Osteoblast (primary cell): ENCODE data around the gene BBLN. TPM values are rescaled to one million over a fixed set of nuclear protein-coding genes. Genes with fewer than 3 reads are reported as not detected.

Source experiments
- DNase-seq: peaks from one replicate; pipeline ENCODE4 v3.0.0; 2011; ENCODE audit warnings: low spot score, mixed read lengths; ENCODE audit not compliant: insufficient read length; ENCODE audit errors: missing footprints
- H2AFZ ChIP-seq: 2 replicates; pipeline ENCODE4 v1.6.0; 2011; ENCODE audit warnings: mild to moderate bottlenecking, low read length
- H3K27ac ChIP-seq: 2 replicates; pipeline ENCODE4 v1.5.1; 2011; ENCODE audit warnings: mild to moderate bottlenecking, low read depth, low read length, moderate library complexity
- H3K27me3 ChIP-seq: 2 replicates; pipeline ENCODE4 v1.6.0; 2012; ENCODE audit warnings: mild to moderate bottlenecking, control low read depth, inconsistent platforms, low read length, moderate library complexity; ENCODE audit not compliant: insufficient read depth
- H3K36me3 ChIP-seq: 2 replicates; pipeline ENCODE4 v1.5.1; 2011; ENCODE audit warnings: mild to moderate bottlenecking, low read length, control low read depth, moderate library complexity; ENCODE audit not compliant: insufficient read depth
- H3K4me1 ChIP-seq: 2 replicates; pipeline ENCODE4 v1.5.1; 2011; ENCODE audit warnings: mild to moderate bottlenecking, low read length, control low read depth, moderate library complexity; ENCODE audit not compliant: insufficient read depth
- H3K4me2 ChIP-seq: 2 replicates; pipeline ENCODE4 v1.6.0; 2011; ENCODE audit warnings: mild to moderate bottlenecking, low read length; ENCODE audit not compliant: insufficient read depth
- H3K4me3 ChIP-seq: fragments of 200-600 bp; sonication (generic); 3 replicates; pipeline ENCODE4 v1.5.1; 2012; ENCODE audit warnings: mild to moderate bottlenecking, low read length, inconsistent platforms; ENCODE audit not compliant: insufficient read depth
- H3K79me2 ChIP-seq: 2 replicates; pipeline ENCODE4 v1.6.0; 2012; ENCODE audit warnings: mild to moderate bottlenecking, low read length, control low read depth, inconsistent platforms; ENCODE audit not compliant: insufficient read depth
- H3K9me3 ChIP-seq: 2 replicates; pipeline ENCODE4 v1.5.1; 2011; ENCODE audit warnings: low read depth, low read length, control low read depth
- H4K20me1 ChIP-seq: 2 replicates; pipeline ENCODE4 v1.6.0; 2012; ENCODE audit warnings: mild to moderate bottlenecking, low read length, control low read depth; ENCODE audit not compliant: insufficient read depth
- total RNA-seq: library from RNA; depleted of rRNA; stranded (reverse); fragments of >200 nt; gene quantifications from 2 replicates; pipeline ENCODE4 v1.2.3, GENCODE V29; 2012
- TF ChIP-seq, protein P1 (sequence below): IDR thresholded peaks from 2 replicates; pipeline ENCODE4 v1.5.1; 2011; ENCODE audit warnings: mild to moderate bottlenecking, low read depth, low read length, moderate library complexity; ENCODE audit errors: extremely low read depth

The BBLN gene
- total RNA-seq, 1 donor: 33.3 TPM

DNA sequence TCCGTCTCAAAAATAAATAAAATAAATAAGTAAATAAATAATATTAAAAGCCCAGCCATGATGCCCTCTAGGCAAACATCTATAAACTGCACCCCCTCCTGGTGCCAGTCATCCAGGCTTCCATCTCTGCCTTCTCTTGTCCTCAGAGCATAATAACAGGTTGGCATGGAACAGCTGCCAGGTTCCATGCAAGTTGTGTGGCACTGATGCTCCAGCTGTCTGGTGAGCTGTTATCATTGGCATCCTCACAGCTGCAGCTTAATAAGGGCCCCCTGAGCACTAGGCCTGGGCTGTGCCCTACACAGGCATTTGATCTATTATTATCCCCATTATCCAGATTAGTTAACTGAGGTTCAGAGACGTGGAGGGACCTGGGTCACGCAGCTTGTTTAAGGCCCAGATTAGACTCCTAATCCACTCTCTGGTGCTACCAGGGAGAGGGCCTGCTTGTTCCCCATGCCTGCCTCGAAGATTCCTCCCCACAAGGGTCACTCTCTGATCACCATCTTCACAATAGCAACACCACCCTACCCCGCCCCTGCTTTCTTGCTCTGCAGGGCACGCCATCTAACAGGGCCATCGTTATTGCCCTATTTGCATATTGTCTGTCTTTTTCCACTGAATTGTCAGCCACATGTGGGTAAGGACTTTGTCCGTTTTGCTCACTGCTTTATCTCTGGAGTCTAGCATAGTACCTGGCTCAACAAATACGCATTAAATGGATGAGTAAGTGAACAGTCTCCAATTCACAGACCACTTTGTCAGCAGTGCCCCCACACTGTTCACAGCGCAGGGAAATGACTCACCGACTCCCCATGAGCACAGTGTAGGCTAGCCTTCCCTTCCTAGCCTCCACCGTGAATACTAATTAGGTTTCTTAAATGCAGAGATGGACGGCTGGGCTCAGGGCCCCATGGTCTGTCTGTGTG lies 41.6 kb downstream of the BBLN start:
- Histone ChIP-seq H4K20me1 (peaks cover 2% of the 10 kb centered on the region), H2AFZ (peak overlapping the region; percentile 56), H3K79me2 (no peaks in the 10 kb centered on the region), H3K4me3 (no peak overlapping the region), H3K36me3 (no peaks in the 10 kb centered on the region), H3K9me3 (no peaks in the 10 kb centered on the region), H3K27ac (no peak overlapping the region), H3K4me2 (no peak overlapping the region), H3K27me3 (no peaks in the 10 kb centered on the region), H3K4me1 (peaks cover 18% of the 10 kb centered on the region)
- peak; percentile 85 for DNase-seq
- TF ChIP-seq, protein P1, sequence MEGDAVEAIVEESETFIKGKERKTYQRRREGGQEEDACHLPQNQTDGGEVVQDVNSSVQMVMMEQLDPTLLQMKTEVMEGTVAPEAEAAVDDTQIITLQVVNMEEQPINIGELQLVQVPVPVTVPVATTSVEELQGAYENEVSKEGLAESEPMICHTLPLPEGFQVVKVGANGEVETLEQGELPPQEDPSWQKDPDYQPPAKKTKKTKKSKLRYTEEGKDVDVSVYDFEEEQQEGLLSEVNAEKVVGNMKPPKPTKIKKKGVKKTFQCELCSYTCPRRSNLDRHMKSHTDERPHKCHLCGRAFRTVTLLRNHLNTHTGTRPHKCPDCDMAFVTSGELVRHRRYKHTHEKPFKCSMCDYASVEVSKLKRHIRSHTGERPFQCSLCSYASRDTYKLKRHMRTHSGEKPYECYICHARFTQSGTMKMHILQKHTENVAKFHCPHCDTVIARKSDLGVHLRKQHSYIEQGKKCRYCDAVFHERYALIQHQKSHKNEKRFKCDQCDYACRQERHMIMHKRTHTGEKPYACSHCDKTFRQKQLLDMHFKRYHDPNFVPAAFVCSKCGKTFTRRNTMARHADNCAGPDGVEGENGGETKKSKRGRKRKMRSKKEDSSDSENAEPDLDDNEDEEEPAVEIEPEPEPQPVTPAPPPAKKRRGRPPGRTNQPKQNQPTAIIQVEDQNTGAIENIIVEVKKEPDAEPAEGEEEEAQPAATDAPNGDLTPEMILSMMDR: no peak

DNA sequence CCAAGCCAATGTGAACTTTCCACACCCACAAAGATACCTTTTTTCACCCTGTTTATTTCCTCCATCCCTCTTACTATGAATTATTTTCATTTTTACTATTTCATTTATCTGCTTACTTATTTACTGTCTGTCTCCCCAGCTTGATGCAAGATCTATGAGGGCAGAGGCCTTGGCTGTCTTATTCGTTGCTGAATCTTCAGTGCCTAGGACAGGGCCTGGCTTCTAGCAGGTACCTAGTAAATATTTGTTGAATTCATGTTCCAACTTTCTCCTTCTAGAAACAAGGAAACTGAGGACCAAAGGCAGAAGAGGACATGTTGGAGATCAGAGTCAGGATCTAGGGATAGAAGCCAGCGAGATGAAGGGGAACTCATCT lies 42.6 kb downstream of the BBLN start:
- H2AFZ ChIP-seq: peak overlapping the region; percentile 69
- no peak for DNase-seq
- TF ChIP-seq, protein P1: no peak
- H3K36me3 ChIP-seq: no peaks in the 10 kb centered on the region
- H3K27ac ChIP-seq: no peak overlapping the region
- H3K9me3 ChIP-seq: no peaks in the 10 kb centered on the region
- no peaks in the 10 kb centered on the region for H3K27me3 ChIP-seq
- peak overlapping the region; percentile 74 for H3K4me3 ChIP-seq
- H3K4me1 ChIP-seq: peaks cover 18% of the 10 kb centered on the region
- peak overlapping the region; percentile 89 for H3K4me2 ChIP-seq
- H4K20me1 ChIP-seq: peaks cover 2% of the 10 kb centered on the region
- H3K79me2 ChIP-seq: no peaks in the 10 kb centered on the region

DNA sequence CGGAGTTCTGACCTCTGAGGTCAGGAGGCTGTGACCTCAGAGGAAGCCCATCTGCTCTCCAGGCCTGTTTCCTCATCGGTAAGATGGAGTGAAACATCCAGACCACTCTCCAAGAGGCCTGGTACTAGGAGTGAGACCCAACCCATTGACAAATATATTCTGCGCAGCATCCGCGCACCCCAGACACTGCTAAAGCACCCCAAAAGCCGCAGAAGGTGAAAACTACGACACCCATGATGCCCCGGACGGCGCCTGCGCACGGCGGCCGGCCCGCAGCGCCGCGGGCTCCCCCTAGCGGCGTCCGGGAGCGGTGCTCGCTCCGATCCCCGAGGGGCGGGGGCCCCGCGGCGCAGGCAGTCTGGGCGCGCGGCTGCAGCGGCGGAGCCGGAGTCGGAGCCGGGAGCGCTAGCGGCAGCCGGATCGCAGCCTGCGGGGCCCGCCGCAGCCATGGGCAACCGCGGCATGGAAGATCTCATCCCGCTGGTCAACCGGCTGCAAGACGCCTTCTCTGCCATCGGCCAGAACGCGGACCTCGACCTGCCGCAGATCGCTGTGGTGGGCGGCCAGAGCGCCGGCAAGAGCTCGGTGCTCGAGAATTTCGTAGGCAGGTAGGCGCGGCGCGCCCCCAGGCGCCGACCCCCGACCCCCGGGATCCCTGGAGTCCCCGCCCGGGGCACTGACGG lies 43.1 kb downstream of the BBLN start, which contains the start of gene DNM1:
TSS of gene DNM1 (plus strand) at position 356 of the 683 bp plus-strand sequence. CDS start at position 448, 92 bp downstream.
- no peaks in the 10 kb centered on the region for H3K79me2 ChIP-seq
- peak; percentile 100 for DNase-seq
- no peaks in the 10 kb centered on the region for H3K36me3 ChIP-seq
- H3K27me3 ChIP-seq: no peaks in the 10 kb centered on the region
- TF ChIP-seq, protein P1: peak; percentile 66
- peak within 1 kb of the TSS; percentile 86 for H2AFZ ChIP-seq
- H3K27ac ChIP-seq: no peak within 1 kb of the TSS
- peak within 1 kb of the TSS; percentile 74 for H3K4me3 ChIP-seq
- H3K4me2 ChIP-seq: peak within 1 kb of the TSS; percentile 89
- no peaks in the 10 kb centered on the region for H3K9me3 ChIP-seq
- peaks cover 2% of the 10 kb centered on the region for H4K20me1 ChIP-seq
- H3K4me1 ChIP-seq: peaks cover 18% of the 10 kb centered on the region
